Brain pericyte (primary cell): Measurements from ENCODE around the gene NMBR.
"Not testable (repeated sequence)": the region's sequence is repeated elsewhere in the genome, so short reads cannot be mapped to it uniquely, and the experiment has no call there.

Experiments
- DNase-seq: peaks from one replicate; pipeline ENCODE4 v3.0.0-alpha.2; 2012; ENCODE audit warnings: low read depth, low spot score

Gene NMBR

GRCh38 chr6:142058551-142059290 lies 88.2 kb downstream of the NMBR start:
- no peak for DNase-seq

- DNase-seq: no peak
Measured at GRCh38 chr6:142055219-142055618, 91.7 kb downstream of the NMBR start.

- no peak for DNase-seq
Measured at GRCh38 chr6:142051404-142051803, 95.5 kb downstream of the NMBR start.

GRCh38 chr6:142048593-142048980 lies 98.3 kb downstream of the NMBR start:
- DNase-seq: no peak

GRCh38 chr6:142047934-142048592 lies 98.9 kb downstream of the NMBR start:
- DNase-seq: no peak

GRCh38 chr6:142045380-142046278 lies 101.3 kb downstream of the NMBR start:
- DNase-seq: no peak

- DNase-seq: no peak
Measured at GRCh38 chr6:142035890-142036289, 111.0 kb downstream of the NMBR start.

GRCh38 chr6:142031035-142031434 lies 115.9 kb downstream of the NMBR start:
- DNase-seq: no peak

GRCh38 chr6:142030115-142030619 lies 116.8 kb downstream of the NMBR start:
- DNase-seq: no peak

- DNase-seq: no peak
Measured at GRCh38 chr6:142028527-142028926, 118.4 kb downstream of the NMBR start.

GRCh38 chr6:142027804-142028203 lies 119.1 kb downstream of the NMBR start:
- DNase-seq: not testable (repeated sequence)

GRCh38 chr6:142027074-142027473 lies 119.8 kb downstream of the NMBR start:
- no peak for DNase-seq

- no peak for DNase-seq
Measured at GRCh38 chr6:142026471-142026870, 120.5 kb downstream of the NMBR start.
